ENCODE data around the gene RUBCNL.

Gene RUBCNL

GRCh38 chr13:46339035-46339666, 47.9 kb downstream of the RUBCNL start:
- peak; percentile 79 for DNase-seq

DNA sequence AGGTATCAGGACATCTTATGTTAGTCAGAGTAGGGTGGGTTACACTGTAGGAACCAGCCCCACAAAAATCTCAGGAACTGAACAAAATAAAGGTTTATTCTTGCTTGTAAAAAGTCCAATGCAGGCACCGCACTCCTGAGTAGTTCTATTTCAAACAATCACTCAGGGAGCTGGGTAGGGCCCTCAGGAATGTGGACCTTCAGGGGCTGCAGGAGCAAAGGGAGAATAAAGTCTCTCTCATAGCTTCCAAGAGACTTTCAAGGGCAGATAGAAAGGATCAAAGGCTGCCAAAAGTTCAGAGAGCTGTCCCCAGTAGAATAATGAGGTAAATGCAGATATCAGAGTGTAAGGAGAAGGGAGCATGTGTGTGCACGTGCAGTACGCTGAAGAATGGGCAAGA, 49.4 kb downstream of the RUBCNL start:
- DNase-seq: no peak

- no peak for DNase-seq
These were observed 52.8 kb downstream of the RUBCNL start for GRCh38 chr13:46334035-46334822.

GRCh38 chr13:46332772-46333171, 54.3 kb downstream of the RUBCNL start:
- DNase-seq: no peak

GRCh38 chr13:46329624-46330023, 57.4 kb downstream of the RUBCNL start:
- DNase-seq: no peak

DNA sequence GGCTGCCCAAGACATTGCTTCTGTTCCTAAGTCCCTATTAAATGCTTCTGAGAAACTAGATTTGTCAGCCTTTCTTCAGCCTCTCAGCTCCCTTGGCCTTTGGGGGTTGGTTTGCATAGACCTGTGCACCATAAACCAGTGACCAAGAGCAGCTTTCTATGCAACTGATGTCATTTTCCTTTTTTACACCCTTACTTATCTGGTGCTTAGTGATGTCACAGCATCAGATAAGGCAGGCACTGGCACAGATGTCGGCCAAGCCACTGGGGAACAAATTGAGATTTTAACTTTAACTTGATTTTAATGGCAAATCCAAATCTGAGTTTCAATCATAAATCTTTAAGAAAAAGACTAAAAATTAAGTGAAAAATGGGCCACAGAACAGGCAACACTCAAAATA, 59.8 kb downstream of the RUBCNL start:
- no peak for DNase-seq

DNA sequence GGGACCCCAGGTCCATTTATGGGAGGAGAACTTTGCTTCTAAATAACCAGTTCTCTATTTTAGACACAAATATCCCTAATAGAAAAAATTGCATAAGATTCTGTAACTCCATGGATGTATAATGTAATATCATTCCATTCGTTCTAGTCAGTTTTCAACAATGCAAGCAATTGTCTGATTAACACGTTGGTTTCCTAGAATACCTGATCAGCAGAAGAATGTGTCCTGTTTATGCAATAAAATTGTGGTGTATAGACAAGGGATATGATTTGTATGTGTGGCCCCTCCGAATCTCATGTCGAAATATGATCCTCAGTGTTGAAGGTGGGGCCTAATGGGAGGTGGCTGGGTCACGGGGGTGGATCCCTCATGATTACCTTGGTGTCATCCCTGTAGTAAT, 62.1 kb downstream of the RUBCNL start:
- peak; percentile 57 for DNase-seq

DNA sequence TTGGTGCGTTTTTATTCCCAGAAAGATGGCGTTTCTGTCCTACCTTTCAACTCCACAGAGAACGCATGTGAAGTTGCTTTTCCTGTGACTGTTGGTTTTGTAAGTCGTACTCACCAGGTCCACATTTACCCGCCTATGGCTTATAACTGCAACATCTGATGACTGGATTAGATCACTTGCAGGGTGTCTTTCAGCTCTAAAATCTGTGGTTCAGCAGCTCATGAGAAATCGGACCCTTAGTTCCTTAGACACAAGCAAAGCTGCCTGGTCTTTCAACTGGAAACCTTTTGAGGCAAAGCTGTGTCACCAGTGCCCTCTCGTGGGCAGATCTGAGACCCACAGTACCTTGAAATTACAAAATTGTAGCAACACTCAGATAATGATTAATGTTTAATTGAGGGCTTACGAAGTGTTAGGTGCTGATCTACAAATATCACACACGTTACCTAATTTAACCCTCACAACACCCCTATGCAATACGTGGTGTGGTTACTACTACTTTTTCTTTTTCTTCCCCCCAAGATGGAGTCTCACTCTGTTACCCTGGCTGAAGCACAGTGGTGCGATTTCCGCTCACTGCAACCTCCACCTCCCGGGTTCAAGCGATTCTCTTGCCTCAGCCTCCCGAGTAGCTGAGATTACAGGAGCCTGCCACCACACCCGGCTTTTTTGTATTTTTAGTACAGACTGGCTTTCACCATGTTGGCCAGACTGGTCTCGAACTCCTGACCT, 65.4 kb downstream of the RUBCNL start:
- DNase-seq: peak; percentile 75

GRCh38 chr13:46320821-46321220, 66.2 kb downstream of the RUBCNL start:
- no peak for DNase-seq

GRCh38 chr13:46320406-46320805, 66.6 kb downstream of the RUBCNL start:
- no peak for DNase-seq

- DNase-seq: no peak
These were observed 68.1 kb downstream of the RUBCNL start for GRCh38 chr13:46318986-46319385.

DNA sequence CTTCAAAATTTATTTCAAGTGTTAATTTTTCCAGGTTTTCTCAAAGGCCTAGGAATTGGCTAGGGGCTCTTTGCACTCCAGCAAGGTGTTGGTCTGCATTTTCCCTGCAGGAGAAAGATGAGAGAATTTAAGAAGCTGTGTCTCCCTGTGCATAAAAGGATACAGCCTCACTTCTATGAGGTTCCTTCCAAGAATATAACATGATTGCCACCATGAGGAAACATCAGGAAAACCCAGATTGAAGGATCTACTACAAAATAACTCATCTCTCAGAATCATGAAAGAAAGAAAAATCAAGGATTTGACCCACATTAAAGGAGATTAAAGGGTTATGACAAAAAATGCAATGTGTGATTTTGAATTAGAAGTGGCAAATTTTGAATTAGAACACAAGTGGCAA, 69.9 kb downstream of the RUBCNL start:
- peak; percentile 42 for DNase-seq

GRCh38 chr13:46315491-46316075, 71.5 kb downstream of the RUBCNL start:
- no peak for DNase-seq

DNA sequence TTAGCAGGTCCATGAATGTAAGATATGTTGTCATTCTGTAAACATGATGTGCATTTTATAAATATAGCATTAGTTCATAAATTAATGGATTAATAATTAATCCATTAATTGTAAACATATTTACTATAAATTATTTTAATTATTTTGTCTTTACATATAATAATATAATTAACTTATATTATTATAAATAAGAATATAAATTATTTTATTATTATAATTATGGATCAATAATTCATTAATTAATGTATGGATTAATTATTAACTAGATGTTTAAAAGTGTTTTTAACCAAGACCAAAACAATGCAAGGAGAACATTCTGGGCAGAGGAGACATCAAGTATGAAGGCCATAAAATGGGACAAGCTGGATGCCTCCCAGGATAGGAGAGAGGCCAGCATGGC, 72.0 kb downstream of the RUBCNL start:
- no peak for DNase-seq

GRCh38 chr13:46314587-46314986, 72.5 kb downstream of the RUBCNL start:
- no peak for DNase-seq

GRCh38 chr13:46313432-46314257, 73.4 kb downstream of the RUBCNL start:
- no peak for DNase-seq

DNA sequence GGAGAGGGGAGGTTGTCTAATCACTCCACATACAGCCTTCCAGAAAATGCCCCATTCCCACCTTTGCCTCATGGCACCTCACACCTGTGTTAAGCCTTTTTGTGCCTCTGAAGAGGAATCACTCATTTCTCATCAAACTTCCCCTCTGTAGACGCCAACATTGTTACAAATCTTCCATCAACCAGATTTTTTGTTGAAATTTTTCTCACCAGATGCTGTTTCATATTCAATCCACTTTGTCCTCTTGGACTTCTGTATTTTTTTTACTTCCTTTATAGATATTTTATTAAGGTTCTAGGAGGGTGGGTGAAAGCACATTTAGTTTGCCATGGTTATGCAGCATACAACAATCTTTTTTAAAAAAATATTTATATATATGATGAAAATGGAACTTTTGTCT, 74.0 kb downstream of the RUBCNL start:
- DNase-seq: no peak

DNA sequence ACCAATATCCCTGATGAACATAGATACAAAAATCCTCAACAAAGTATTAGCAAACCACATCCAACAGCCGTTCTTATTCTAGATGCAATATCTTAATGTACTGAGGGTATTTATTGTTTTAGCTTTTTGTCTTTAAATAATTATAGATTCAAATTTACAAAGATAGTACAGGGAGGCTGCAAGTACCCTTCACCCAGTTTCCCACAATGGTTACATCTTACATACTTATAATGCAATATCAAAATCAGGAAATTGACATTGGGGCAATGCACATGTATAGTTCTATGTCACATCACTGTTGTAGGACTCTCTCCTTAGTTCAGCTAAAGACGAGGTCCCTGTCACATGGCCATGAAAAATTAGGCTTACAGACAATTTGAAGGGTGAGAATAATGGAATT, 75.8 kb downstream of the RUBCNL start:
- DNase-seq: no peak

DNA sequence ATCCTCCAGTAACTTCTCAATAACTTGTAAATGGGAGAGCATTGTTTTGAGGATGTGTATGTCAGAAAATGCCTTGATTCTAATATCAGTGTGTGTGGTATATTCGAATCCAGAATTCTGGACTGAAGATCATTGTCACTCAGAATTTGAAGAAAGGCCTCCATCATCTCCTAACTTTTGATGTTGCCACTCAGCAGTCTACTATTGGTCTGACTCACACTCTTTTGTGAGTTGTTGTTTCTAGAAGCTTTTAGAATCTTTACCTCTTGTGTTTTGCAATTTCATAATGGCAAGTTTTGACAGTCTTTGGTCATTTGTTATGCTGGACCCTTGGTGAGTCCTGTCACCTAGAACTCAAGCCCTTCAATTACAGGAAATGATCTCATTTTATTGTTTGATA, 77.0 kb downstream of the RUBCNL start:
- no peak for DNase-seq

DNA sequence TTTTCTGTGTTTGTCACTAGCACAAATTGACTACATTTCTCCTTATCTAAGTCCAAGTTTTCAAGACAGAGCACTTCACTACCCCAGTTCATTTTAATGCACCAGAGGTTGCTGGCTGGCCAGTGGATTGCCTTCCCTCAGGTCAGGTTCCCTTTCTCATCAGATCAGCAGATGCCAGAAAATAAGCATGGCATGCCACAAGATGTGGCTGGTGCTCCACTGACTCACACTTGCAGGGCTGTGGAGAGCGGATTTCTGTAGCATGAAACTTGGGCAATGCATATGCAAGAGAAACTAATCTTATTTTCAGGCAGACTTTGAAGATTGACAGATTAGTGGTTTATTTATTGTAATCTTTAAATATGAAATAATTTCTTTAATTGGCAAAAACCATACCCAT, 79.5 kb downstream of the RUBCNL start:
- peak; percentile 11 for DNase-seq

DNA sequence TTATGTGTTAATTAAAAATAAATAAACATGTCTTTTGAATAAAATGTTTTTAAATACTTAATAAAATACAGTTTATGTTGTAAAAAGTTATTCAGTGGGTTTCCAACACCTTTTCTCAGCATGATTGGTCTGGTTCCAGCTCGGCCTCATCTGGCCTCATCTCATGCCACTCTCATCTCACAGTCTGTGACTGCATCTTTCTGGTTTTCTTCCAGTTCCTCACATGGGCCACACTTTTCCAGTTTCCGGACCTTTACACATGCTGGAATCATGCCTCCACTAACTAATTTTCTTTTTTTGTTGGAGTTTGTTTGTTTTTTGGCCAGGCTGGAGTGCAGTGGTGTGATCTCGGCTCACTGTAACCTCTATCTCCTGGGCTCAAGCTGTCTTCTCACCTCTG, 82.5 kb downstream of the RUBCNL start:
- no peak for DNase-seq

DNA sequence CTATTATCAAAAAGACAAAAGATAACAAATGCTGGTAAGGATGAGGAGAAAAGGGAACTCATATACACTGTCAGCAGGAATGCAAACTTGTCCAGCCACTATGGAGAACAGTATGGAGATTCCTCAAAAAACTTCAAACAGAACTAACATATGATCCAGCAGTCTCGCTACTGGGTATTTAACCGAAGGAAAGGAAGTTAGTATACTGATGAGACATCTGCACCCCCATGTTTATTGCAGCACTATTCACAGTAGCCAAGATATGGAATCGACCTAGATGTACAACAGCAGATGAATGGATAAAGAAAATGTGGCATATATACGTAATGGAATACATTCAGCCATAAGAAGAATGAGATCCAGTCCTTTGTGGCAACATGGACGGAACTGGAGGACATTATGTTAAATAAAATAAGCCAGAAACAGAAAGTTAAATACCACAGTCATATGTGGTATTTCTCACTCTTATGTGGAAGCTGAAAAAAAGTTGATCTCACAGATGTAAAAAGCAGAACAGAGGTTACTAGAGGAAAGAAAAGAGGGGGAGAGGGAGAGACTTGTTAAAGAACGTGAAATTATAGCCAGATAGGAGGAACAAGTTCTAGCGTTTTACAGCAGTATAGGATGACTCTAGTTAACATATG, 83.2 kb downstream of the RUBCNL start:
- no peak for DNase-seq

All from fibroblast of skin of scalp (primary cell).